Fibroblast of lung (primary cell): Measurements from ENCODE around the gene SUPT4H1. TPM values are rescaled to one million over a fixed set of nuclear protein-coding genes. Genes with fewer than 3 reads are reported as not detected.
"Not testable (repeated sequence)": the region's sequence is repeated elsewhere in the genome, so short reads cannot be mapped to it uniquely, and the experiment has no call there.

Source experiments
- DNase-seq, 2 donors: peaks; one replicate each; pipeline versions ENCODE4 v3.0.0 to v3.0.0-alpha.2; 2010; ENCODE audit warnings: low read depth in 2 of 2
- H2AFZ ChIP-seq: 2 replicates; pipeline ENCODE4 v1.5.1; 2012; ENCODE audit warnings: low read length, control low read depth, inconsistent platforms
- H3K27ac ChIP-seq: 2 replicates; pipeline ENCODE4 v1.5.1; 2011; ENCODE audit warnings: low read length, control low read depth; ENCODE audit not compliant: insufficient read depth
- H3K27me3 ChIP-seq: 2 replicates; pipeline ENCODE4 v1.5.1; 2011; ENCODE audit warnings: mild to moderate bottlenecking, low read length; ENCODE audit not compliant: control insufficient read depth, insufficient read depth
- H3K36me3 ChIP-seq: 2 replicates; pipeline ENCODE4 v1.5.1; 2011; ENCODE audit warnings: low read length; ENCODE audit not compliant: control insufficient read depth, insufficient read depth
- H3K4me1 ChIP-seq: 2 replicates; pipeline ENCODE4 v1.5.1; 2011; ENCODE audit warnings: low read length; ENCODE audit not compliant: control insufficient read depth, insufficient read depth; ENCODE audit errors: extremely low read depth
- H3K4me2 ChIP-seq: 2 replicates; pipeline ENCODE4 v1.5.1; 2011; ENCODE audit warnings: low read length, control low read depth; ENCODE audit not compliant: insufficient read depth; ENCODE audit errors: extremely low read depth
- H3K4me3 ChIP-seq, 4 experiments: fragments of 200-600 bp in 1 of 4; sonication (generic) in 1 of 4; replicated peaks in 1 of 4; 2 replicates each; pipeline ENCODE4 v1.5.1; 2011 to 2016; ENCODE audit warnings: low read length in 4 of 4, low read depth in 3 of 4, mild to moderate bottlenecking in 3 of 4, control low read depth in 2 of 4, inconsistent platforms in 1 of 4, mixed read lengths in 1 of 4; ENCODE audit not compliant: insufficient read depth in 1 of 4; ENCODE audit errors: control extremely low read depth in 1 of 4
- H3K79me2 ChIP-seq: 2 replicates; pipeline ENCODE4 v1.5.1; 2012; ENCODE audit warnings: mild to moderate bottlenecking, low read length, inconsistent platforms; ENCODE audit not compliant: control insufficient read depth, insufficient read depth
- H3K9ac ChIP-seq: 2 replicates; pipeline ENCODE4 v1.5.1; 2011; ENCODE audit warnings: mild to moderate bottlenecking, low read length, control low read depth; ENCODE audit not compliant: insufficient read depth
- H3K9me3 ChIP-seq: 2 replicates; pipeline ENCODE4 v1.5.1; 2012; ENCODE audit warnings: low read depth, low read length; ENCODE audit not compliant: control insufficient read depth, insufficient read depth
- H4K20me1 ChIP-seq: 2 replicates; pipeline ENCODE4 v1.5.1; 2011; ENCODE audit warnings: low read length; ENCODE audit not compliant: control insufficient read depth, insufficient read depth; ENCODE audit errors: extremely low read depth
- EZH2 ChIP-seq: IDR thresholded peaks from 2 replicates; pipeline ENCODE4 v1.5.1; 2012; ENCODE audit warnings: low read length, control low read depth, mild to moderate bottlenecking; ENCODE audit errors: missing control alignments
- polyA plus RNA-seq, 2 donors: library from polyadenylated mRNA; depleted of rRNA in 1 of 2; stranded (reverse) in 1 of 2; unstranded in 1 of 2; fragments of >200 nt; gene quantifications; 2 replicates each; pipeline ENCODE4 v1.2.1, GENCODE V29; 2011 to 2012; ENCODE audit warnings: missing spikeins in 1 of 2
- total RNA-seq: library from RNA; depleted of rRNA; stranded (reverse); fragments of >200 nt; gene quantifications from 2 replicates; pipeline ENCODE4 v1.2.1, GENCODE V29; 2014
- TF ChIP-seq, protein P1 (sequence below), 2 donors: IDR thresholded peaks in 1 of 2; conservative IDR thresholded peaks in 1 of 2; 1 replicate in 1 of 2; 2 replicates in 1 of 2; pipeline ENCODE4 v1.5.1; 2011 to 2012; ENCODE audit warnings: low read length in 2 of 2, control low read depth in 1 of 2, inconsistent platforms in 1 of 2, low read depth in 1 of 2, mild to moderate bottlenecking in 1 of 2

Gene SUPT4H1
- total and polyA plus RNA-seq, 2 donors (not counting 1 experiment from before 2014, with no cell fraction given) = 41.9 to 207 TPM

DNA sequence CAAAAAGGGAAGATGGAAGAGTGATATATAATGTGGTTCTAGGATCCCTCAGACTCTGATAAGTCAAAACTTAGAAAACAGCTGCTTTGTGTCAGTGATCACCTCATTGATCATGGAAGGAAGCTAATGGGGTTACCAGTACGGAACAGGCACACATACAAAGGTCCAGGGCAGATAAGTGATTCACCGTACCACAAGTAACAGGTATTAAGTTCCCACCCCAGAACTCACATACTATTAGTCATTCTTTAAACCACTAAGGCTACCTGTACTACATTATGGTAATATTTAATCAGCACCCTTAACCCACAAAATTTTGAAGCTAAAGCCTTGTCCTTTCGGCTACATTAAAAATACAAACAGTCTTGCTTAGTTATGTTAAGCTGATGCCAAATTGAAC is 48.0 kb upstream of the SUPT4H1 start:
- Histone ChIP-seq H3K27ac (no peak overlapping the region), H3K4me2 (no peak overlapping the region), H3K4me3 (no peak overlapping the region), H4K20me1 (no peaks in the 10 kb centered on the region), H3K4me1 (no peaks in the 10 kb centered on the region), H3K79me2 (no peaks in the 10 kb centered on the region), H3K9ac (no peak overlapping the region), H2AFZ (no peak overlapping the region), H3K9me3 (no peaks in the 10 kb centered on the region), H3K27me3 (no peaks in the 10 kb centered on the region), H3K36me3 (no peaks in the 10 kb centered on the region)
- no peak for DNase-seq
- TF ChIP-seq EZH2 = no peak
- TF ChIP-seq, protein P1, sequence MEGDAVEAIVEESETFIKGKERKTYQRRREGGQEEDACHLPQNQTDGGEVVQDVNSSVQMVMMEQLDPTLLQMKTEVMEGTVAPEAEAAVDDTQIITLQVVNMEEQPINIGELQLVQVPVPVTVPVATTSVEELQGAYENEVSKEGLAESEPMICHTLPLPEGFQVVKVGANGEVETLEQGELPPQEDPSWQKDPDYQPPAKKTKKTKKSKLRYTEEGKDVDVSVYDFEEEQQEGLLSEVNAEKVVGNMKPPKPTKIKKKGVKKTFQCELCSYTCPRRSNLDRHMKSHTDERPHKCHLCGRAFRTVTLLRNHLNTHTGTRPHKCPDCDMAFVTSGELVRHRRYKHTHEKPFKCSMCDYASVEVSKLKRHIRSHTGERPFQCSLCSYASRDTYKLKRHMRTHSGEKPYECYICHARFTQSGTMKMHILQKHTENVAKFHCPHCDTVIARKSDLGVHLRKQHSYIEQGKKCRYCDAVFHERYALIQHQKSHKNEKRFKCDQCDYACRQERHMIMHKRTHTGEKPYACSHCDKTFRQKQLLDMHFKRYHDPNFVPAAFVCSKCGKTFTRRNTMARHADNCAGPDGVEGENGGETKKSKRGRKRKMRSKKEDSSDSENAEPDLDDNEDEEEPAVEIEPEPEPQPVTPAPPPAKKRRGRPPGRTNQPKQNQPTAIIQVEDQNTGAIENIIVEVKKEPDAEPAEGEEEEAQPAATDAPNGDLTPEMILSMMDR (conservative IDR thresholded peaks at IDR 0.05 in 1 of 2, IDR thresholded peaks at IDR 0.05 in 1 of 2; ENCODE audit: low read depth in 1 of 2, low read length in 2 of 2) = no peak

DNA sequence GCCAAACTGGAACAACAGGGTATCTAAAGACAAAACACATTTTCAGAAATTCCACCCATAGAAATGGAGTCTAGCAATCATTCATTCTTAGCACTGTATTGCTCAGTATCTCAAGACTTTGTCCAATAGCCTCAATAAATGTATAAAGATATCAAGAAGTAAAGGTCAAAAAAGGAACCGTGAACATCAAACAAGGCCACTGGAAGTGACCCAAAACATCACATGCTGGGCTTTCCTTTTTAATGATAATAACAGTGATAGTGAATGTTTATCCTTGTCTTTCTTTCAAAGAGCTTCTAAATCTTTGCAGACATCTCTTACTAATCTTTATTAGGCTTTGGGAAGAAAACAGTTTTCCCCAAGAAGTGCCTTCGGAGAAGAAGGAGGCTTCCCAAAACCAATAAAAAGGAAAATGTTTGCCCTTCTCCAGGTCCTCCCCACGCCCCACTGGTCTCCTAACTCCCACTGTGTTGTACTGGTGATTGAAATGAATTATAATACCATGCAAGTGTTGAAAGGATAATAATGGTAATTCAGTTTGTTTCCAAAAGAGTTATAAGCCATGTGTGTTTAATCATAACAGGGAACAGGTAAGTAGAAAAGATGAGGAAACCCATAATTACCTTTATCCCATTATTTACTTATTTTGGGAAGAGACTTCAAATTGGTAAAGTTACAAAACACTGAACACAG is 46.7 kb upstream of the SUPT4H1 start:
- Histone ChIP-seq H3K27ac (no peak overlapping the region), H3K79me2 (no peaks in the 10 kb centered on the region), H3K4me3 (no peak overlapping the region), H3K9ac (no peak overlapping the region), H4K20me1 (no peaks in the 10 kb centered on the region), H3K9me3 (no peaks in the 10 kb centered on the region), H3K4me1 (no peaks in the 10 kb centered on the region), H3K4me2 (no peak overlapping the region), H3K27me3 (no peaks in the 10 kb centered on the region), H2AFZ (no peak overlapping the region), H3K36me3 (no peaks in the 10 kb centered on the region)
- no peak for DNase-seq
- TF ChIP-seq EZH2 = no peak
- TF ChIP-seq, protein P1 (conservative IDR thresholded peaks at IDR 0.05 in 1 of 2, IDR thresholded peaks at IDR 0.05 in 1 of 2; ENCODE audit: low read depth in 1 of 2, low read length in 2 of 2) = no peak

DNA sequence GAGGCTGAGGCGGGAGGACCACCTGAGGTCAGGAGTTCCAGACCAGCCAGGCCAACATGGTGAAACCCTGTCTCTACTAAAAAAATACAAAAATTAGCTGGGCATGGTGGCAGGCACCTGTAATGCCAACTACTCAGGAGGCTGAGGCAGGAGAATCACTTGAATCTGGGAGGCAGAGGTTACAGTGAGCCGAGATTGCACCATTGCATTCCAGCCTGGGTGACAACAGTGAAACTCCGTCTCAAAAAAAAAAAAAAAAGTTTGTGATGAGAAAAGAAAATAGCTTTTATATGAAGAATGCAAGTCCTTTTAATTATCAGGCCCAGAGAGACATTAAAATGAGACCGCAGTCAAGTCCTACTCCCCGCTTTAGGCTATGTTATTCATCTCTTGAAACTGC is 45.4 kb upstream of the SUPT4H1 start:
- not testable (repeated sequence) for H3K79me2 ChIP-seq, H3K9me3 ChIP-seq, H3K4me3 ChIP-seq, H3K27ac ChIP-seq, H2AFZ ChIP-seq, H3K9ac ChIP-seq, H4K20me1 ChIP-seq, DNase-seq, H3K27me3 ChIP-seq, H3K36me3 ChIP-seq, H3K4me1 ChIP-seq, H3K4me2 ChIP-seq
